22Rv1 (cell line): Measurements from ENCODE around the gene OR5J2.
"Not testable (repeated sequence)": the region's sequence is repeated elsewhere in the genome, so short reads cannot be mapped to it uniquely, and the experiment has no call there.

Experiments
- H3K27ac ChIP-seq: fragments of 450-650 bp; 2 replicates; pipeline ENCODE4 v1.5.1; 2017
- CTCF ChIP-seq: fragments of 450-650 bp; IDR thresholded peaks from 2 replicates; pipeline ENCODE4 v1.5.1; 2017; ENCODE audit warnings: mild to moderate bottlenecking
- ZFX ChIP-seq: fragments of 450-650 bp; IDR thresholded peaks from 2 replicates; pipeline ENCODE4 v1.6.1; 2017; ENCODE audit warnings: antibody characterized with exemption, borderline replicate concordance

OR5J2 gene

GRCh38 chr11:56172256-56172830 lies 4.1 kb upstream of the OR5J2 start:
- no peak for TF ChIP-seq CTCF
- no peak overlapping the region for H3K27ac ChIP-seq

GRCh38 chr11:56183459-56183858 lies 7.0 kb downstream of the OR5J2 start:
- TF ChIP-seq ZFX (no peak), CTCF (no peak)
- H3K27ac ChIP-seq = no peak overlapping the region

GRCh38 chr11:56188602-56189001 lies 12.2 kb downstream of the OR5J2 start:
- no peak overlapping the region for H3K27ac ChIP-seq
- no peak for TF ChIP-seq ZFX
- TF ChIP-seq CTCF = no peak

- H3K27ac ChIP-seq = no peak overlapping the region
- TF ChIP-seq CTCF (no peak), ZFX (no peak)
These were observed 20.3 kb downstream of the OR5J2 start for GRCh38 chr11:56196705-56197104.

- H3K27ac ChIP-seq = no peak overlapping the region
- TF ChIP-seq ZFX (no peak), CTCF (no peak)
These were observed 20.9 kb downstream of the OR5J2 start for GRCh38 chr11:56197367-56197766.

GRCh38 chr11:56207790-56208189 lies 31.4 kb downstream of the OR5J2 start:
- no peak overlapping the region for H3K27ac ChIP-seq
- TF ChIP-seq ZFX (no peak), CTCF (no peak)

- H3K27ac ChIP-seq = no peak overlapping the region
- TF ChIP-seq CTCF = no peak
- TF ChIP-seq ZFX = no peak
These were observed 38.1 kb downstream of the OR5J2 start for GRCh38 chr11:56214537-56214936.

- not testable (repeated sequence) for H3K27ac ChIP-seq
These were observed 43.3 kb downstream of the OR5J2 start for GRCh38 chr11:56219735-56220134.
